Glutamatergic neuron (in vitro differentiated cells): Measurements from ENCODE around the gene MTHFR. TPM values are rescaled to one million over a fixed set of nuclear protein-coding genes. Genes with fewer than 3 reads are reported as not detected.

Experiments used
- DNase-seq: peaks from one replicate; pipeline ENCODE4 v3.0.0; 2022
- H3K27ac Mint-ChIP-seq: one replicate; pipeline ENCODE4 v1.8.0; 2020; ENCODE audit warnings: mild to moderate bottlenecking, mixed read lengths, inconsistent platforms; ENCODE audit not compliant: unreplicated experiment
- H3K27me3 Mint-ChIP-seq: one replicate; pipeline ENCODE4 v1.8.0; 2020; ENCODE audit warnings: mild to moderate bottlenecking, moderate library complexity, mixed read lengths, inconsistent platforms; ENCODE audit not compliant: unreplicated experiment
- H3K36me3 Mint-ChIP-seq: one replicate; pipeline ENCODE4 v1.8.0; 2020; ENCODE audit warnings: mild to moderate bottlenecking, mixed read lengths, inconsistent platforms; ENCODE audit not compliant: unreplicated experiment
- H3K4me1 Mint-ChIP-seq: one replicate; pipeline ENCODE4 v1.8.0; 2020; ENCODE audit warnings: mild to moderate bottlenecking, low read depth, mixed read lengths, inconsistent platforms; ENCODE audit not compliant: unreplicated experiment
- H3K4me3 Mint-ChIP-seq: one replicate; pipeline ENCODE4 v1.8.0; 2020; ENCODE audit warnings: mild to moderate bottlenecking, mixed read lengths, inconsistent platforms; ENCODE audit not compliant: unreplicated experiment
- H3K9me3 Mint-ChIP-seq: one replicate; pipeline ENCODE4 v1.8.0; 2020; ENCODE audit warnings: mild to moderate bottlenecking, moderate library complexity, mixed read lengths, inconsistent platforms; ENCODE audit not compliant: unreplicated experiment
- long read RNA-seq: library from polyadenylated mRNA; unstranded; transcript quantifications from one replicate; pipeline ENCODE4 v2.0.0, GENCODE V29; 2020; ENCODE audit not compliant: unreplicated experiment
- total RNA-seq: library from RNA; stranded (reverse); fragmentation: NEBNext Ultra II Directional; extraction: Animal tissue kit (Norgen Biotek cat#: 25700); gene quantifications from one replicate; pipeline ENCODE4 v1.2.1, GENCODE V29; 2021; ENCODE audit not compliant: unreplicated experiment
- TF ChIP-seq, protein P1 (sequence below): fragments of 200-600 bp; sonication (generic); IDR thresholded peaks from one replicate; pipeline ENCODE4 v1.5.0; 2021; ENCODE audit not compliant: partially characterized antibody, unreplicated experiment

Gene MTHFR
- 83.2 TPM for total RNA-seq
- long read RNA-seq, full-length matches to known transcripts, result 4 of 13 reads
- long read RNA-seq, partial matches to known transcripts, result 1 of 13 reads
- long read RNA-seq, other reads (novel, unspliced or antisense), result 8 of 13 reads

- Mint-ChIP-seq H3K27ac (peak within 1 kb of the TSS; percentile 97), H3K4me1 (peaks cover 36% of the 10 kb centered on the region), H3K9me3 (peaks cover 18% of the 10 kb centered on the region), H3K4me3 (peak within 1 kb of the TSS; percentile 99), H3K36me3 (no peaks in the 10 kb centered on the region), H3K27me3 (peaks cover 6% of the 10 kb centered on the region)
- TF ChIP-seq, protein P1, sequence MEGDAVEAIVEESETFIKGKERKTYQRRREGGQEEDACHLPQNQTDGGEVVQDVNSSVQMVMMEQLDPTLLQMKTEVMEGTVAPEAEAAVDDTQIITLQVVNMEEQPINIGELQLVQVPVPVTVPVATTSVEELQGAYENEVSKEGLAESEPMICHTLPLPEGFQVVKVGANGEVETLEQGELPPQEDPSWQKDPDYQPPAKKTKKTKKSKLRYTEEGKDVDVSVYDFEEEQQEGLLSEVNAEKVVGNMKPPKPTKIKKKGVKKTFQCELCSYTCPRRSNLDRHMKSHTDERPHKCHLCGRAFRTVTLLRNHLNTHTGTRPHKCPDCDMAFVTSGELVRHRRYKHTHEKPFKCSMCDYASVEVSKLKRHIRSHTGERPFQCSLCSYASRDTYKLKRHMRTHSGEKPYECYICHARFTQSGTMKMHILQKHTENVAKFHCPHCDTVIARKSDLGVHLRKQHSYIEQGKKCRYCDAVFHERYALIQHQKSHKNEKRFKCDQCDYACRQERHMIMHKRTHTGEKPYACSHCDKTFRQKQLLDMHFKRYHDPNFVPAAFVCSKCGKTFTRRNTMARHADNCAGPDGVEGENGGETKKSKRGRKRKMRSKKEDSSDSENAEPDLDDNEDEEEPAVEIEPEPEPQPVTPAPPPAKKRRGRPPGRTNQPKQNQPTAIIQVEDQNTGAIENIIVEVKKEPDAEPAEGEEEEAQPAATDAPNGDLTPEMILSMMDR, result no peak
- peak; percentile 100 for DNase-seq
Measured at GRCh38 chr1:11805422-11806306, at the start of gene MTHFR, which contains the start of gene CLCN6. MTHFR (minus strand) TSS chr1:11805964; CDS start chr1:11803116, 2,848 bp downstream. CLCN6 (plus strand) TSS chr1:11806191; CDS start chr1:11806263, 72 bp downstream.

GRCh38 chr1:11855430-11855829 is 49.7 kb upstream of the MTHFR start:
- Mint-ChIP-seq H3K36me3 (no peaks in the 10 kb centered on the region), H3K27ac (no peak overlapping the region), H3K9me3 (no peaks in the 10 kb centered on the region), H3K4me1 (no peaks in the 10 kb centered on the region), H3K27me3 (peaks cover 18% of the 10 kb centered on the region), H3K4me3 (no peak overlapping the region)
- no peak for DNase-seq
- TF ChIP-seq, protein P1, result no peak

- TF ChIP-seq, protein P1, result no peak
- Mint-ChIP-seq H3K4me3 (no peak overlapping the region), H3K27me3 (peaks cover 11% of the 10 kb centered on the region), H3K4me1 (no peaks in the 10 kb centered on the region), H3K36me3 (no peaks in the 10 kb centered on the region), H3K27ac (no peak overlapping the region), H3K9me3 (no peaks in the 10 kb centered on the region)
- no peak for DNase-seq
Measured at GRCh38 chr1:11854519-11854918, 48.8 kb upstream of the MTHFR start.

- peaks cover 13% of the 10 kb centered on the region for H3K4me1 Mint-ChIP-seq
- peaks cover 4% of the 10 kb centered on the region for H3K9me3 Mint-ChIP-seq
Measured at GRCh38 chr1:11851180-11851579, 45.4 kb upstream of the MTHFR start.

More at GRCh38 chr1:11851180-11851579, 45.4 kb upstream of the MTHFR start:
- no peak for DNase-seq
- Mint-ChIP-seq H3K27ac (no peak overlapping the region), H3K4me3 (no peak overlapping the region), H3K27me3 (peaks cover 5% of the 10 kb centered on the region), H3K36me3 (no peaks in the 10 kb centered on the region)
- TF ChIP-seq, protein P1, result no peak
